ENCODE measurements around the gene SPRY2.

The SPRY2 gene

GRCh38 chr13:80312012-80312704, 28.8 kb downstream of the SPRY2 start:
- no peak for DNase-seq

GRCh38 chr13:80309926-80310325, 31.0 kb downstream of the SPRY2 start:
- no peak for DNase-seq

- no peak for DNase-seq
These were observed 33.4 kb downstream of the SPRY2 start for GRCh38 chr13:80307401-80307987.

- no peak for DNase-seq
These were observed 34.5 kb downstream of the SPRY2 start for GRCh38 chr13:80306337-80306972.

GRCh38 chr13:80305737-80306136, 35.2 kb downstream of the SPRY2 start:
- DNase-seq: no peak

- no peak for DNase-seq
These were observed 37.6 kb downstream of the SPRY2 start for GRCh38 chr13:80303225-80303811.

GRCh38 chr13:80299046-80299445, 41.9 kb downstream of the SPRY2 start:
- no peak for DNase-seq

GRCh38 chr13:80297503-80297902, 43.4 kb downstream of the SPRY2 start:
- DNase-seq: no peak

GRCh38 chr13:80297094-80297493, 43.8 kb downstream of the SPRY2 start:
- DNase-seq: no peak

GRCh38 chr13:80296638-80297037, 44.3 kb downstream of the SPRY2 start:
- no peak for DNase-seq

GRCh38 chr13:80290591-80290990, 50.3 kb downstream of the SPRY2 start:
- no peak for DNase-seq

Data from HCEC 1CT (cell line).